Measurements from ENCODE around the gene ASRGL1.

Gene ASRGL1

DNA sequence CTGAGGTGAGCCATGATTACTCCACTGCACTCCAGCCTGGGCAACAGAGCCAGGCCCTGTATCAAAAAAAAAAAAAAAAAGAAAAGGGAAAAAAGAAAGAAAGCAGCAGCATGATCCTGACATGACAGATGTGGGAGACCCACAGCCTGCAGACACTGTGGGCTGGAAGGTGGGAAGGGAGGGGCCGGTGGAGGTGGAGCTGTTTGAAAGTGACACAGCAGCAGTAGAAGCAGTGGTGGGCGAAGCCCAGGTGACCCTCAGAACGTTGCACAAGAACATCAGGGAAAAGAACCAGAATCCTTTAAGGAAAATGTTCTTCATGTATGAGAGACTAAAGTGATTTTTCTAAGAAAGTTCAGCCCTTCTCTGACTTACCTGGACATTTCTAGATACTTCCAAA is 55.3 kb downstream of the ASRGL1 start:
- no peaks in the 10 kb centered on the region for H3F3A ChIP-seq (ENCODE audit: low read depth)
- H3K4me1 ChIP-seq (ENCODE audit: insufficient read depth, low read length, poor library complexity, severe bottlenecking): no peaks in the 10 kb centered on the region
- TF ChIP-seq EZH2phosphoT487 (IDR thresholded peaks at IDR 0.05; ENCODE audit: borderline replicate concordance): no peak
- TF ChIP-seq, protein P1, sequence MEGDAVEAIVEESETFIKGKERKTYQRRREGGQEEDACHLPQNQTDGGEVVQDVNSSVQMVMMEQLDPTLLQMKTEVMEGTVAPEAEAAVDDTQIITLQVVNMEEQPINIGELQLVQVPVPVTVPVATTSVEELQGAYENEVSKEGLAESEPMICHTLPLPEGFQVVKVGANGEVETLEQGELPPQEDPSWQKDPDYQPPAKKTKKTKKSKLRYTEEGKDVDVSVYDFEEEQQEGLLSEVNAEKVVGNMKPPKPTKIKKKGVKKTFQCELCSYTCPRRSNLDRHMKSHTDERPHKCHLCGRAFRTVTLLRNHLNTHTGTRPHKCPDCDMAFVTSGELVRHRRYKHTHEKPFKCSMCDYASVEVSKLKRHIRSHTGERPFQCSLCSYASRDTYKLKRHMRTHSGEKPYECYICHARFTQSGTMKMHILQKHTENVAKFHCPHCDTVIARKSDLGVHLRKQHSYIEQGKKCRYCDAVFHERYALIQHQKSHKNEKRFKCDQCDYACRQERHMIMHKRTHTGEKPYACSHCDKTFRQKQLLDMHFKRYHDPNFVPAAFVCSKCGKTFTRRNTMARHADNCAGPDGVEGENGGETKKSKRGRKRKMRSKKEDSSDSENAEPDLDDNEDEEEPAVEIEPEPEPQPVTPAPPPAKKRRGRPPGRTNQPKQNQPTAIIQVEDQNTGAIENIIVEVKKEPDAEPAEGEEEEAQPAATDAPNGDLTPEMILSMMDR (conservative IDR thresholded peaks at IDR 0.05; ENCODE audit: low read length): no peak
- H3K9me2 ChIP-seq (replicated peaks; ENCODE audit: low read depth, low read length): no peaks in the 10 kb centered on the region
- no peaks in the 10 kb centered on the region for H3K36me3 ChIP-seq (ENCODE audit: insufficient read depth, low read length)
- H2AFZ ChIP-seq (ENCODE audit: low read length): no peak overlapping the region
- H3K4me3 ChIP-seq (ENCODE audit: low read length, poor library complexity, severe bottlenecking): no peak overlapping the region
- H3K9ac ChIP-seq (ENCODE audit: low read depth, low read length, poor library complexity, severe bottlenecking): no peak overlapping the region
- no peak overlapping the region for H3K4me2 ChIP-seq (ENCODE audit: low read depth, low read length, poor library complexity, severe bottlenecking)
- H3K79me2 ChIP-seq (ENCODE audit: insufficient read depth, low read length): no peaks in the 10 kb centered on the region
- no peaks in the 10 kb centered on the region for H3K9me3 ChIP-seq (ENCODE audit: insufficient read depth, low read depth, low read length)
- no peaks in the 10 kb centered on the region for H3K27me3 ChIP-seq (ENCODE audit: insufficient read depth, low read length, poor library complexity, severe bottlenecking)
- H4K20me1 ChIP-seq (ENCODE audit: insufficient read depth, low read length, poor library complexity, severe bottlenecking): no peaks in the 10 kb centered on the region

DNA sequence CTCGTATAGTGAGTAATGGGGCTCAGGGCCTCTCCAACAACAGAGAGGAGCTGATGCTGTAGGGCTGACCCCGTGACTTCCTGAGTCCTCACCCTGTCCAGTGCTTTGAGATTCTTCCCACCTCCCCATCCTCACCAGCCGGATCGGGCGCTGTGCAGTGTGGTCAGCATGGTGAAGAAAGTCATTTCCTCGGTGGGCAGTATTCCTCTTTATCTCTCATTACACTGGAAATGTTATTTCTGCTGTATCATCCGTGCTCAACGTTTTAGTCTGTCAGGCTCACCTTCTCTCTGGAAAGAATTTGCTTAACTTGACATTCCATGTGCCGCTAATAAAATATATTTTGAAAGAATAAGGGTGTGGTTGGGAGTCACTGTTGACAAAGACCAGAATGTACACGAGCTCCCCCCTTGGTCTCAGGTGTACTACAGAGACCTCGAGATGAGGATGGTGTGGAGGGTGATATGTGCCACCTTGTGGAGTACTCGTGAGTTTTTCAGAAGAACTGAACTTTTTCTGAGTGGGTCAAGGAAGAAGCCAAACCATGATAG is 55.9 kb downstream of the ASRGL1 start:
- Histone ChIP-seq H3K9me2 (replicated peaks; ENCODE audit: low read depth, low read length) (no peaks in the 10 kb centered on the region), H3K27me3 (ENCODE audit: insufficient read depth, low read length, poor library complexity, severe bottlenecking) (no peaks in the 10 kb centered on the region), H2AFZ (ENCODE audit: low read length) (no peak overlapping the region), H3F3A (ENCODE audit: low read depth) (no peaks in the 10 kb centered on the region), H3K4me2 (ENCODE audit: low read depth, low read length, poor library complexity, severe bottlenecking) (no peak overlapping the region), H3K9me3 (ENCODE audit: insufficient read depth, low read depth, low read length) (no peaks in the 10 kb centered on the region), H3K36me3 (ENCODE audit: insufficient read depth, low read length) (no peaks in the 10 kb centered on the region), H3K9ac (ENCODE audit: low read depth, low read length, poor library complexity, severe bottlenecking) (no peak overlapping the region), H3K79me2 (ENCODE audit: insufficient read depth, low read length) (no peaks in the 10 kb centered on the region), H3K4me1 (ENCODE audit: insufficient read depth, low read length, poor library complexity, severe bottlenecking) (no peaks in the 10 kb centered on the region), H3K4me3 (ENCODE audit: low read length, poor library complexity, severe bottlenecking) (no peak overlapping the region), H4K20me1 (ENCODE audit: insufficient read depth, low read length, poor library complexity, severe bottlenecking) (no peaks in the 10 kb centered on the region)
- no peak for TF ChIP-seq EZH2phosphoT487 (IDR thresholded peaks at IDR 0.05; ENCODE audit: borderline replicate concordance)
- TF ChIP-seq, protein P1 (conservative IDR thresholded peaks at IDR 0.05; ENCODE audit: low read length): peak; percentile 56

DNA sequence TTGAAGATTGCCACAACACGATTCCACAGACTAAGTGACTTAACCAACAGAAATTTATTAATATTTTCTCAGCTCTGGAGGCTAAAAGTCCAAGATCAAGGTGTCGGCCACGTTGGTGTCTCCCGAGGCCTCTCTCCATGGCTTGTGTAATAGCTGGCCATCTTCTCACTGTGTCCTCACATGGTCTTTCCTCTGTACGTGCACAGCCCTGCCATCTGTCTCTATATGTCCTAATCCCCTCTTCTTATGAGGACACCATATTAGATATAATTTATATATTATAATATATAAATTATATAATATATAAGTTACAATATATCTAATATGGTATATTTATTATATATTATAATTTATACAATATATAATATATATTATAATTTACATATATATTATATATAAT is 56.5 kb downstream of the ASRGL1 start:
- Histone ChIP-seq H3K79me2 (ENCODE audit: insufficient read depth, low read length) (no peaks in the 10 kb centered on the region), H3K36me3 (ENCODE audit: insufficient read depth, low read length) (no peaks in the 10 kb centered on the region), H3K4me1 (ENCODE audit: insufficient read depth, low read length, poor library complexity, severe bottlenecking) (no peaks in the 10 kb centered on the region), H3K4me2 (ENCODE audit: low read depth, low read length, poor library complexity, severe bottlenecking) (no peak overlapping the region), H3K4me3 (ENCODE audit: low read length, poor library complexity, severe bottlenecking) (no peak overlapping the region), H3K9ac (ENCODE audit: low read depth, low read length, poor library complexity, severe bottlenecking) (no peak overlapping the region), H2AFZ (ENCODE audit: low read length) (no peak overlapping the region), H4K20me1 (ENCODE audit: insufficient read depth, low read length, poor library complexity, severe bottlenecking) (no peaks in the 10 kb centered on the region), H3K9me2 (replicated peaks; ENCODE audit: low read depth, low read length) (no peaks in the 10 kb centered on the region), H3F3A (ENCODE audit: low read depth) (no peaks in the 10 kb centered on the region), H3K9me3 (ENCODE audit: insufficient read depth, low read depth, low read length) (no peaks in the 10 kb centered on the region), H3K27me3 (ENCODE audit: insufficient read depth, low read length, poor library complexity, severe bottlenecking) (no peaks in the 10 kb centered on the region)
- TF ChIP-seq EZH2phosphoT487 (IDR thresholded peaks at IDR 0.05; ENCODE audit: borderline replicate concordance): no peak
- TF ChIP-seq, protein P1 (conservative IDR thresholded peaks at IDR 0.05; ENCODE audit: low read length): no peak
